HL-60 (cell line): ENCODE data around the gene JARID2.

Source experiments
- POLR2AphosphoS5 ChIP-seq: IDR thresholded peaks from 2 replicates; pipeline ENCODE4 v1.6.1; 2012; ENCODE audit warnings: low read depth
- TF ChIP-seq, protein P1 (sequence below): IDR thresholded peaks from one replicate; pipeline ENCODE4 v1.5.1; 2011; ENCODE audit warnings: low read length, control low read depth, inconsistent platforms; ENCODE audit not compliant: insufficient read depth
- TF ChIP-seq, protein P2 (sequence below): IDR thresholded peaks from 2 replicates; pipeline ENCODE4 v1.6.1; 2012; ENCODE audit warnings: low read depth; ENCODE audit not compliant: insufficient replicate concordance

DNA sequence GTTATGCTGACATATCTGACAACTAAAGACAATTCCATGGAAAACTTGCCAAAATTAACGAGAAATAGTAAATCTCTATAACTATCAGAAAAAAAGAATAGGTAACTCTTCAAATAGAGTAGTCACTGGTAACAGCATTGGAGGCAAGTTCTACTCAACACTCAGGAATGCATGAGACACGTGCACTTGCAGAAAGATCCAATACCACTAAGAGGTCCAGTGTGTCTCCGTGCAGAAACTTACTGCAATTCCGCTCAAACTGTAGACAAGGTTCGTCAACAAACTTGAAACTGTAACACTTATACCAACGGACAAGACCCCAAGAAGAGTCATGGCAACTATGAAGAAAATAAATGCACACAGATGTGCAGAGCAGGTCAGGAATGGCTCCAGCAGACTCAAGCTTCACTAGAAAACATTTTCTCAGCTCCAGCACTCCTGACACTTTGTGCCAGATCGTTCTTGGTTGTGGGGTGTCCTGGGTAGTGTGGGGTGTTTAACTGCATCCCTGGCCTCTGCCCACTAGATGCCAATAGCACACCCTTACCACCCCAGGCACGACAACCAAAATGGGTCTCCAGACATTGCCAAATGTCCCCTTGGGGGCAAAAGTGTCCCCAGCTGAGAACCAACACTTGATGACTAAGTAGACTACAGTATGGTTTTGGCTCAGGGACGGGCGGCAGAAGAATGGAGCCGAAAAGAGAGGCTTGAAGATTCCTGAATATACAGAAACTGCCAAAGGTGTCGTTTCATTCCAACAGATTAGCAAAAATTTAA, 282.2 kb downstream of the JARID2 start:
- TF ChIP-seq, protein P1, sequence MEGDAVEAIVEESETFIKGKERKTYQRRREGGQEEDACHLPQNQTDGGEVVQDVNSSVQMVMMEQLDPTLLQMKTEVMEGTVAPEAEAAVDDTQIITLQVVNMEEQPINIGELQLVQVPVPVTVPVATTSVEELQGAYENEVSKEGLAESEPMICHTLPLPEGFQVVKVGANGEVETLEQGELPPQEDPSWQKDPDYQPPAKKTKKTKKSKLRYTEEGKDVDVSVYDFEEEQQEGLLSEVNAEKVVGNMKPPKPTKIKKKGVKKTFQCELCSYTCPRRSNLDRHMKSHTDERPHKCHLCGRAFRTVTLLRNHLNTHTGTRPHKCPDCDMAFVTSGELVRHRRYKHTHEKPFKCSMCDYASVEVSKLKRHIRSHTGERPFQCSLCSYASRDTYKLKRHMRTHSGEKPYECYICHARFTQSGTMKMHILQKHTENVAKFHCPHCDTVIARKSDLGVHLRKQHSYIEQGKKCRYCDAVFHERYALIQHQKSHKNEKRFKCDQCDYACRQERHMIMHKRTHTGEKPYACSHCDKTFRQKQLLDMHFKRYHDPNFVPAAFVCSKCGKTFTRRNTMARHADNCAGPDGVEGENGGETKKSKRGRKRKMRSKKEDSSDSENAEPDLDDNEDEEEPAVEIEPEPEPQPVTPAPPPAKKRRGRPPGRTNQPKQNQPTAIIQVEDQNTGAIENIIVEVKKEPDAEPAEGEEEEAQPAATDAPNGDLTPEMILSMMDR = no peak
- TF ChIP-seq POLR2AphosphoS5 = no peak; the same call in 1 of the 2 replicates
- TF ChIP-seq, protein P2, sequence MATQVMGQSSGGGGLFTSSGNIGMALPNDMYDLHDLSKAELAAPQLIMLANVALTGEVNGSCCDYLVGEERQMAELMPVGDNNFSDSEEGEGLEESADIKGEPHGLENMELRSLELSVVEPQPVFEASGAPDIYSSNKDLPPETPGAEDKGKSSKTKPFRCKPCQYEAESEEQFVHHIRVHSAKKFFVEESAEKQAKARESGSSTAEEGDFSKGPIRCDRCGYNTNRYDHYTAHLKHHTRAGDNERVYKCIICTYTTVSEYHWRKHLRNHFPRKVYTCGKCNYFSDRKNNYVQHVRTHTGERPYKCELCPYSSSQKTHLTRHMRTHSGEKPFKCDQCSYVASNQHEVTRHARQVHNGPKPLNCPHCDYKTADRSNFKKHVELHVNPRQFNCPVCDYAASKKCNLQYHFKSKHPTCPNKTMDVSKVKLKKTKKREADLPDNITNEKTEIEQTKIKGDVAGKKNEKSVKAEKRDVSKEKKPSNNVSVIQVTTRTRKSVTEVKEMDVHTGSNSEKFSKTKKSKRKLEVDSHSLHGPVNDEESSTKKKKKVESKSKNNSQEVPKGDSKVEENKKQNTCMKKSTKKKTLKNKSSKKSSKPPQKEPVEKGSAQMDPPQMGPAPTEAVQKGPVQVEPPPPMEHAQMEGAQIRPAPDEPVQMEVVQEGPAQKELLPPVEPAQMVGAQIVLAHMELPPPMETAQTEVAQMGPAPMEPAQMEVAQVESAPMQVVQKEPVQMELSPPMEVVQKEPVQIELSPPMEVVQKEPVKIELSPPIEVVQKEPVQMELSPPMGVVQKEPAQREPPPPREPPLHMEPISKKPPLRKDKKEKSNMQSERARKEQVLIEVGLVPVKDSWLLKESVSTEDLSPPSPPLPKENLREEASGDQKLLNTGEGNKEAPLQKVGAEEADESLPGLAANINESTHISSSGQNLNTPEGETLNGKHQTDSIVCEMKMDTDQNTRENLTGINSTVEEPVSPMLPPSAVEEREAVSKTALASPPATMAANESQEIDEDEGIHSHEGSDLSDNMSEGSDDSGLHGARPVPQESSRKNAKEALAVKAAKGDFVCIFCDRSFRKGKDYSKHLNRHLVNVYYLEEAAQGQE = no peak
